Measurements from ENCODE around the gene RPS3. TPM values are rescaled to one million over a fixed set of nuclear protein-coding genes. Genes with fewer than 3 reads are reported as not detected.

The RPS3 gene
- polyA plus RNA-seq, 1 donor = 3,748 TPM

DNA sequence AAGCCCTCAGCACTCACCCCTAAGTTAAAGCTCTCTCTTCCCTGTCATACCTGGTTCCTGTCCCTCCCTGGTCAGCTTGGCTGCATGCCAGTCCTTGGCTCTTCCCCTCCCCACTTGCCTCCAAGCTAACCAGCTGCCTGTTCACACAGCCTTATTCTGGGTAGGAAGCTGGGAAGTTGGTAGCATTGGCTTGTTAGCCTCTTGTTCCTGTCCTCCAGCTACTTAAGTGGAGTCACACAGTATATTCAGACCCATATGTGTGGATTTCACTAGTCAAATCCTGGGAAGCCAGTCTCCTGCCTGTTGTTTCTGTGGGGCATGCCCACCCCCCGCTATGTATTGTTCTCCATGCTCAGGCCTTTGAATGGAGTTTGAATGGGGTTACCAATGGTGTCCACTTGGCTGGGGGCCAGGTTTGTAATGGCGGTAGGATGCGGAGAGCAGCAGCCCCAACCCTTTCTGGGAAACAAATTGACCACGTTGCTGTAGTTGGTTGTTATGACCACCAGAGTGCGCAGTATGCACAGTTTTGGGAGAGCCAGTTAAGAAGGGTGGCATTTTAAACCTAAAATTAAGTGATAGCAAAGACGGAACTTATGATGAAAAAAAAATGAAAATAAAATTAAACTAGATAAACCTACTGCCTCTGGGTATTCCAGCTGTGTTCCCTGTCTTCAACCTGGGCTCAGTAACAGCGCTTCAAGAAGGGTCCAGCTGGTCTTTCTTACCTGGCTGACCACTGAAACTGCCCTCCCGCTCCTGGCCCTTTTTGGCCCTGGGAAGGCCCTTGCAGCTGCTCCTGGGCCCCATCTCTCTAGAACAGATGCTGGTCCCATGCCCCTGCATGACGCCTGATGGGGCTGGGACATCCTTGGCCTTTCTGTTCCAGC is 10.7 kb upstream of the RPS3 start:
- H3K9me3 ChIP-seq (ENCODE audit: control insufficient read depth, low read depth, low read length) = no peaks in the 10 kb centered on the region
- peak; percentile 58 to 59 for DNase-seq
- no peak overlapping the region for H3K4me3 ChIP-seq (ENCODE audit: low read length)
- no peaks in the 10 kb centered on the region for H3K36me3 ChIP-seq (ENCODE audit: control insufficient read depth, insufficient read depth, low read length)
- no peaks in the 10 kb centered on the region for H3K27me3 ChIP-seq (ENCODE audit: control insufficient read depth, insufficient read depth, low read length)
- H3K4me1 ChIP-seq (ENCODE audit: control insufficient read depth, insufficient read depth, low read length) = peaks cover 23% of the 10 kb centered on the region
- H3K27ac ChIP-seq (ENCODE audit: low read length) = peak overlapping the region; percentile 16
- 0% methylated on average over 1 of the region's 9 CpGs for WGBS (ENCODE audit: insufficient coverage, low lambda C conversion rate)

DNA sequence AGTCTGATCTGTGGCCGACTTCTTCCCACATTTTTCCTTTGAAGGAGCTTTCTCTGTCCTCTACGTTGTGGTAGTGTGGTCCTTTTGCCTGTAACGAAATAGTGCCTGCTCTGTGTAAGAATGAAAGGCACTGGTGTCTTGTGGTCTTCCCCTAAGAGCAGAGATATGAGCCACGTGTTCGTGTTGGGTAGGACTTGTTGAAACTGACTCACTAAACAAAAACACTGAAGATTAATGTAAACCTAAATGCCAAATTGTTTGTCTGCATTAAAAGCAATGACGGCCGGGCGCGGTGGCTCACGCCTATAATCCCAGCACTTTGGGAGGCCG is 10.1 kb upstream of the RPS3 start:
- Histone ChIP-seq H3K36me3 (ENCODE audit: control insufficient read depth, insufficient read depth, low read length) (no peaks in the 10 kb centered on the region), H3K27me3 (ENCODE audit: control insufficient read depth, insufficient read depth, low read length) (no peaks in the 10 kb centered on the region), H3K4me1 (ENCODE audit: control insufficient read depth, insufficient read depth, low read length) (peaks cover 23% of the 10 kb centered on the region), H3K27ac (ENCODE audit: low read length) (no peak overlapping the region), H3K4me3 (ENCODE audit: low read length) (no peak overlapping the region), H3K9me3 (ENCODE audit: control insufficient read depth, low read depth, low read length) (no peaks in the 10 kb centered on the region)
- DNase-seq = no peak
- WGBS (ENCODE audit: insufficient coverage, low lambda C conversion rate) = no CpG with 5 or more reads among the region's 11 CpGs

GRCh38 chr11:75389925-75390324 is 9.4 kb upstream of the RPS3 start:
- DNase-seq = no peak
- no peaks in the 10 kb centered on the region for H3K36me3 ChIP-seq (ENCODE audit: control insufficient read depth, insufficient read depth, low read length)
- H3K4me3 ChIP-seq (ENCODE audit: low read length) = no peak overlapping the region
- H3K9me3 ChIP-seq (ENCODE audit: control insufficient read depth, low read depth, low read length) = no peaks in the 10 kb centered on the region
- no peaks in the 10 kb centered on the region for H3K27me3 ChIP-seq (ENCODE audit: control insufficient read depth, insufficient read depth, low read length)
- no peak overlapping the region for H3K27ac ChIP-seq (ENCODE audit: low read length)
- no CpG with 5 or more reads among the region's 7 CpGs for WGBS (ENCODE audit: insufficient coverage, low lambda C conversion rate)
- H3K4me1 ChIP-seq (ENCODE audit: control insufficient read depth, insufficient read depth, low read length) = peaks cover 21% of the 10 kb centered on the region

- no peaks in the 10 kb centered on the region for H3K36me3 ChIP-seq (ENCODE audit: control insufficient read depth, insufficient read depth, low read length)
- no peaks in the 10 kb centered on the region for H3K9me3 ChIP-seq (ENCODE audit: control insufficient read depth, low read depth, low read length)
- H3K27me3 ChIP-seq (ENCODE audit: control insufficient read depth, insufficient read depth, low read length) = no peaks in the 10 kb centered on the region
- no peak for DNase-seq
- 50% methylated on average over 2 of the region's 8 CpGs for WGBS (ENCODE audit: insufficient coverage, low lambda C conversion rate)
- no peaks in the 10 kb centered on the region for H3K4me1 ChIP-seq (ENCODE audit: control insufficient read depth, insufficient read depth, low read length)
- no peak overlapping the region for H3K4me3 ChIP-seq (ENCODE audit: low read length)
- no peak overlapping the region for H3K27ac ChIP-seq (ENCODE audit: low read length)
Observed at GRCh38 chr11:75394085-75394840, 5.1 kb upstream of the RPS3 start.

- H3K36me3 ChIP-seq (ENCODE audit: control insufficient read depth, insufficient read depth, low read length) = peaks cover 30% of the 10 kb centered on the region
- no CpG with 5 or more reads among the region's 8 CpGs for WGBS (ENCODE audit: insufficient coverage, low lambda C conversion rate)
- no peaks in the 10 kb centered on the region for H3K27me3 ChIP-seq (ENCODE audit: control insufficient read depth, insufficient read depth, low read length)
- H3K4me3 ChIP-seq (ENCODE audit: low read length) = no peak overlapping the region
- no peak overlapping the region for H3K27ac ChIP-seq (ENCODE audit: low read length)
- H3K9me3 ChIP-seq (ENCODE audit: control insufficient read depth, low read depth, low read length) = peaks cover 2% of the 10 kb centered on the region
- no peak for DNase-seq
- peaks cover 15% of the 10 kb centered on the region for H3K4me1 ChIP-seq (ENCODE audit: control insufficient read depth, insufficient read depth, low read length)
Observed at GRCh38 chr11:75398906-75399305, 412 bp upstream of the RPS3 start.

DNA sequence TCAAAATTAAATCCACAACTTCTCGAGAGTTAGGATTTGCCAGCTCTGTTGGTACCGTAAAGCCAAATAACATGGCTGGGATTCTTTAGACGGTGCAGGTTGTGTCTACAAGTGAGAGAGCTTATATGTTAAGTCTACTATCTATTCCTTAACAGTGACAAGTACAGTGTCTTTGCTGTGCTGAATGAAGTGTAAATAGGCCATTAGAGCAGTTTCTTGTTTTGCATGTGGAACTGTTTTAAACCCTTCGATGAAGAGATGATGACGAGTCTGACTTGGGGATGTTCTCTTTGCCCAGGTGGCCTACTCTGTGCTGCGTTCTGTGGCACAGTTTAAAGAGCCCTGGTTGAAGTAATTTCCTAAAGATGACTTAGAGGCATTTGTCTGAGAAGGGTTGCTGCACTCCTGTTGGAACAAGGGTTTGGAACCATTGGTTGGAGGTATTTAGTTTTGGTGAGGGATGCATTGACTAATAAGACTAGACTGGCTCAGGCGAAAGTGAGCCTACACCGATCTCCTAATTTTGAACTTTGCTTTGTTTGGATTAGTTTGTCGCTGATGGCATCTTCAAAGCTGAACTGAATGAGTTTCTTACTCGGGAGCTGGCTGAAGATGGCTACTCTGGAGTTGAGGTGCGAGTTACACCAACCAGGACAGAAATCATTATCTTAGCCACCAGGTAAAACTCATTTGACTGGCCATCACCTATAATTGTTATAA is 988 bp downstream of the RPS3 start:
- no CpG with 5 or more reads among the region's 11 CpGs for WGBS (ENCODE audit: insufficient coverage, low lambda C conversion rate)
- Histone ChIP-seq H3K27me3 (ENCODE audit: control insufficient read depth, insufficient read depth, low read length) (no peaks in the 10 kb centered on the region), H3K4me3 (ENCODE audit: low read length) (peak overlapping the region; percentile 85), H3K36me3 (ENCODE audit: control insufficient read depth, insufficient read depth, low read length) (peaks cover 44% of the 10 kb centered on the region), H3K9me3 (ENCODE audit: control insufficient read depth, low read depth, low read length) (peaks cover 2% of the 10 kb centered on the region), H3K4me1 (ENCODE audit: control insufficient read depth, insufficient read depth, low read length) (peaks cover 15% of the 10 kb centered on the region), H3K27ac (ENCODE audit: low read length) (peak overlapping the region; percentile 94)
- peak in 1 of 2 donors; percentile 44 for DNase-seq

- H3K27me3 ChIP-seq (ENCODE audit: control insufficient read depth, insufficient read depth, low read length) = no peaks in the 10 kb centered on the region
- no peak overlapping the region for H3K4me3 ChIP-seq (ENCODE audit: low read length)
- no peak for DNase-seq
- H3K27ac ChIP-seq (ENCODE audit: low read length) = no peak overlapping the region
- peaks cover 62% of the 10 kb centered on the region for H3K36me3 ChIP-seq (ENCODE audit: control insufficient read depth, insufficient read depth, low read length)
- no CpG with 5 or more reads among the region's 10 CpGs for WGBS (ENCODE audit: insufficient coverage, low lambda C conversion rate)
- H3K9me3 ChIP-seq (ENCODE audit: control insufficient read depth, low read depth, low read length) = peaks cover 2% of the 10 kb centered on the region
- peaks cover 15% of the 10 kb centered on the region for H3K4me1 ChIP-seq (ENCODE audit: control insufficient read depth, insufficient read depth, low read length)
Observed at GRCh38 chr11:75402002-75402773, 2.9 kb downstream of the RPS3 start.

GRCh38 chr11:75403037-75403436 is 3.7 kb downstream of the RPS3 start:
- Histone ChIP-seq H3K36me3 (ENCODE audit: control insufficient read depth, insufficient read depth, low read length) (peaks cover 63% of the 10 kb centered on the region), H3K4me1 (ENCODE audit: control insufficient read depth, insufficient read depth, low read length) (peaks cover 15% of the 10 kb centered on the region), H3K9me3 (ENCODE audit: control insufficient read depth, low read depth, low read length) (peaks cover 2% of the 10 kb centered on the region), H3K27ac (ENCODE audit: low read length) (no peak overlapping the region), H3K27me3 (ENCODE audit: control insufficient read depth, insufficient read depth, low read length) (no peaks in the 10 kb centered on the region), H3K4me3 (ENCODE audit: low read length) (no peak overlapping the region)
- WGBS (ENCODE audit: insufficient coverage, low lambda C conversion rate) = 60% methylated on average over 1 of the region's 1 CpG
- no peak for DNase-seq

GRCh38 chr11:75403983-75404658 is 4.8 kb downstream of the RPS3 start:
- H3K4me3 ChIP-seq (ENCODE audit: low read length) = no peak overlapping the region
- no peak for DNase-seq
- peaks cover 15% of the 10 kb centered on the region for H3K4me1 ChIP-seq (ENCODE audit: control insufficient read depth, insufficient read depth, low read length)
- H3K27me3 ChIP-seq (ENCODE audit: control insufficient read depth, insufficient read depth, low read length) = no peaks in the 10 kb centered on the region
- H3K36me3 ChIP-seq (ENCODE audit: control insufficient read depth, insufficient read depth, low read length) = peaks cover 70% of the 10 kb centered on the region
- 80% methylated on average over 1 of the region's 15 CpGs for WGBS (ENCODE audit: insufficient coverage, low lambda C conversion rate)
- H3K9me3 ChIP-seq (ENCODE audit: control insufficient read depth, low read depth, low read length) = peaks cover 2% of the 10 kb centered on the region
- no peak overlapping the region for H3K27ac ChIP-seq (ENCODE audit: low read length)

All from large intestine (tissue), 3 donors.